ENCODE measurements around the gene PRPH2.
"Not testable (repeated sequence)": the region's sequence is repeated elsewhere in the genome, so short reads cannot be mapped to it uniquely, and the experiment has no call there.

PRPH2 gene

DNA sequence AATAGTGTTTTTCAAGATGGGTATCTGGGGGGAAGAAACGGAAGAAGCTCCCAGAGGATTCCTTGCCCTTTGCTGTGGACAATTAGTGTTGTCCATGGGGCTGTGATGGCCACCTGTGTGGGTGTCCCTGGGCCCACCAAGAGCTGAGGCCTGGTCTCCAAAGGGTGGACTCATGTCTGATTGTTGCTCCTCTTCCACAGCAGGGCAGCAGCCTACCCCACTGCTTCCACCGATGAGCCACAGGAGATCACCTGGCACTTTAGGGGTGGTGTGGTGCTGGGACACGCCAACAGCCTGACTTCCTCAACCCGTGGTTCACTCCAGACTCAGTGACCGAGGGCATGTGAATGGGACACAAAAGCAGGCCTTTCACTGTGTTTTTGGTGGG is 25.1 kb downstream of the PRPH2 start:
- DNase-seq, result no peak

DNA sequence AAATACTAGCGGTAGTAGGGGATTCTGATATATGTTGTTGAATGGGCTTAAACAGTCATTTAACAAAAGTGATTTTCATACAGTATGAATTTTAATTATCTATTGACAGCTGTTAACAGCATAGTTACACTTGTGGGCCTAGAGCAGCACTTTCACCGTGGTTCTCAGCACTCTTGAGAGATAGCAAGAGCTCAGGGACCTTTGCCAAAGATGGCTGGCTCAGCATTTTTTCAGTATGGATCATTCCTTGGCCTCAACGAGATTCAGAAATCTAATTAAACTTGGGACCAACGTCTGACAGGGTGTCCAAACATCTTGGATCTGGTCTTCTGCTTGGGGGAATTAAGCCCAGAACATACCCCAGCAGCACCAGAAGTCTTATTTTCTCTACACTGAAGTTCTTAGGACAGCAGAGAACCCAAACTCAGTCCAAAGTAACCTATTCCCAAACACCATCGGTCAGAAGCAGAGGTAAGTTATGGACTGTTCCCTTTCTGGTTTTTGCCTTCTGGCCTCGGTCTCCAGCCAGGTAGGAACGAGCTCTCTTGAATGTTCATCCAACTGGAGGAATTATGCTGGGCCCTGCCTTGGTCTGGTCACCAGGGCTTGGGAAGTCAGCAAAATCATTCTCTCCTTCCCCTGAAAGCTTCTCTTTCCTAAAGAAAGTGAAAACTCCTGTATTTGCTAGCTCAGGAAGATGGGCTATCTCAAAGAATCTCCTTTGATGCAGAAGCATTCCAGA is 25.7 kb downstream of the PRPH2 start:
- no peak for DNase-seq

DNA sequence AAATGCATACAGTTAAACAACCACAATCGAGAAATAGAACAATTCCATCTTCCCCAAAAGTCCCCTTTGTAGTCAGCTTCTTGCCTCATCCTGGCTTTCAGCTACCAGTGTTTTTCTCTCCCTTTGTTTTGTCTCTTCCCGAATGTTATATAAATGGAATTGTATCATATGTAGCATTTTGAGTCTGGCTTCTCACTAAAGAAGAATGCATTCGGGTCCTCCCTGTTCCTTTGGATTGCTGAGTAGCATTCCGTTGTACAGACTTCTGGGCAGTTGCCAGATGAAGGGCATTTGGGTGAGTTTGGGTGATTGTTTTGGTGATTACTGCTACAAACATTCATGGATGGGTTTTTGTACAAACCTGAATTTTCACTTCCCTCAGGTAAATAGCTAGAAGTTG is 27.8 kb downstream of the PRPH2 start:
- no peak for DNase-seq

DNA sequence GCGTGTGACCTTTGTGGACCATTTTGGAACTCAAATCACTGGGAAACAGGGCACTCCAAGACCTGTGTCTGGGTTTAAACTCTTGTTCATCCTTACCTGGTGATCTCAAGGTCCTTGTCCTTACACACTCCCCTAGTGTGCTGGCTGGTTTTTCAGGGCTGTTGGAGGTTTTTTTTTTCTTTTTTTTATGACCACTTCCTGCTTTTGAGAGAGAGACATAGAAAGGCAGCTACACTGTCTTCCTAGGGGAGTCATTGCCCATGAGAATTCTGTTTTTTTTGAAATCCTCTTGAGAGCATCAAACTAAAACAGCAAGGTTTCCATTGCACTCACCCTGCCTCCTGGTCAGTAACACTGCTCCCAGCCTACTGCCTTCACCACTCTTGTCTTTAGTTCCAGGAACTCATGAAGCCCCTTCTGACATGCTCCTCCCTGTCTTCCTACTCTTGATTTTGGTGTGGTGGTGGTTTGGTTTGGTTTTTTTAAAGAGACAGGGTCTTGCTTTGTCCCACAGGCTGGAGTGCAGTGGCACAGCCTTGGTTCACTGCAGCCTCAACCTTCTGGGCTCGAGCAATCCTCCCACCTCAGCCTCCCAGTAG is 28.6 kb downstream of the PRPH2 start:
- DNase-seq, result no peak

DNA sequence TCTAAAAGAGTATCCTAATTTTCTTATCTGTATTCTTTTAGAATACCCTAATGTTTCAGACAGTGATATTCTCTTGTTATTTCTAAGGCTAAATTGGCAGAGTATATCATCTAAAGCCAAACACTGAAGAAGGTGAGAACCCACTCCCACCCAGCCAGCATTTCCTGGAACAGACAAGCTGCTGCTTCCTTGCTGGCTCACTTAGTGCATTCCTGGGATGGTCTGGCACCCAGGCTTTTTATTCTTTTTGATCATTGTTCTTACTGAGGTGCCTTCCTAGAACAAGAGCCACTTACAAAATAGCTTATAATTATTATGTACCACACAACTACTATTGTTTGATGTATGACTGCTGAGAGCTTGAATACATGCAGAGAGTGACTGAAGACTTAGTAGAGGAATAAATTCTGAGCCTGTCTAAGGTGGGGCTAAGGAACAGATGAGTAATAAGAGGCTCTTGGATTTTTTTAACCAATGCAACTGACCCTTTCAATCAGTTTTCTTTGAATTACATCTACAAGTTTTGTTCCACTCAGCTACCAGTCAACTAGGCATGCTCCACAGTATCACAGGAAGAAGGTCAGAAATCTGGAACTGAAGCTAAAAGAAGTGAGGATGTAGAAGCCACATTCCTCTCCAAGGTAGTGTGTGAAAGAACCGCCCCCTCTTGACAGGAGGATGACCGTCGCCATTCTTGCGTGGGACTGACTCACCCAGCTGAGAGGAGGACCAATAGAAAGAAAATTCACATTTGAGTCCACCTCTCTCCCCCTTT is 30.1 kb downstream of the PRPH2 start:
- DNase-seq, result no peak

DNA sequence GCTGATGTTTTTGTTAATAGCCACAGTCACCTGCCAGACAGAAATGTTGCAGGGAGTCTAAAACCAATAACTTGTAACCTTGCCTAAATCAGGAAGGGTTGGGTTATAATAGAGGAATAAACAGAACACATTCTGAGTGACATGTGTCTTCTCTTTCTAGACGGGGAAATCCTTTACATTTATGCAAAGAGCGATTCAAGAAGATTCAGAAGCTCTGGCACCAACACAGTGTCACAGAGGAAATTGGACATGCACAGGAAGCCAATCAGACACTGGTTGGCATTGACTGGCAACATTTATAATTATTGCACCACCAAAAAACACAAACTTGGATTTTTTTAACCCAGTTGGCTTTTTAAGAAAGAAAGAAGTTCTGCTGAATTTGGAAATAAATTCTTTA is 31.5 kb downstream of the PRPH2 start:
- DNase-seq, result no peak

DNA sequence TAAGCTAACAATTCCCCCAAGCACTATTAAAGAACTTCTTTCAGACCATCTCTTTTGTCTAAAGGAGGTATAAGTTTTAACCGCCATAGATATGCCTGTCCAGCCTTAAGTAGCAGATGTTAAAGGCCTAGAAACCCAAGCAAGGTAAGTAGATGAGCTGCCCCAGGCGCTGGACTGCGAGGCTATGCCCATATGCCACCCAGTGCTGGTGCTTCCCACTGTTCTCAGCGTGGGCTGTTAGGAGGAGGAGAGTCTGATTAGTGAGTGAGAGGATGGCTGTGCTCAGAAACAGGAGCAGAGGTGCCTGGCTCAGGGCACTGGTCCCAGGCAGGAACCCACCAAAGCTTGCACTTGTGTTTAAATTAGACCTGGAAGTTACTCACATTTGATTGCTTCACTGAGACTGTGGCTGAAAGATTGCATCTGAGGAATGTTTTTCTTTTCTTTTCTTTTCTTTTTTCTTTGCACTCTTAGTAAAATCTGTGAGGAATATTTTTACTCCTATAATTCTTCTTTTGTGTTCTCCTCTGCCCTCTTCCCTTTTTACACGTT is 32.2 kb downstream of the PRPH2 start:
- DNase-seq, result no peak

DNA sequence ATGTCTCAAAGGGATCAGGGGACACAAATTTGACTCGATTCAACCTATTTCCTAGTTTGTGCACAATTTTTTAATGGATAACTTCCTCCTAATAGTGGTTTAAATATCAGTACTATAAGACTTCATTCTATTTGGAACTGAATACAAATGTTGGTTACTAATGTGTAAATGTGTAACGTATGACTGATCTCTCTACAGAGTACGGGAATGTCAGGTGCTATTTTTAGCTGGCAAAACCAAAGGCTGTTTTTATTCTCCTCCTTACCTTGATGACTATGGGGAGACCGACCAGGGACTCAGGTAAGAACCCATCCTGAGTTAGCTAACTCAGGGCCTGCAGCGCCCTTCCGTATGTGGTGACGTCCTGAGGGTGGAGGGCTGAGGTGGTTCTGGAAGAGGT is 33.0 kb downstream of the PRPH2 start:
- no peak for DNase-seq

DNA sequence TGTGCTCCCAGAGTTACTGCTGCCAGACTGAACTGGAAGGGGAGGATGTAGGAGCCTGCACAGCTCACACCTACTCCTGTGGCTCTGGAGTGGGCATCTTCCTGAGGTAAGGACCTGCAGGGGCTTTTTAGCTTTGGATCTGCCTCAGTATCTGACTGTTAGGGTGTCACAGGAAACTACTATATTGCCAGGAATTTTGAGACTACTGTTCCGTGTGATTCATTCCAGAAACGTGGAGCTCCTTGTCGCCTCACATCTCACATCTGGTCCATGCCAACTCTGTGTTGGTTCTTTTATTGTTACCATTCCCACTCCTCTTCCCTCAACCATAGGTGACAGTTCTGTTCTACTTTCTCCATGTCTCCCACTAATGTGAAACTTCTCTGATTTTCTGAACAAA is 34.1 kb downstream of the PRPH2 start:
- no peak for DNase-seq

DNA sequence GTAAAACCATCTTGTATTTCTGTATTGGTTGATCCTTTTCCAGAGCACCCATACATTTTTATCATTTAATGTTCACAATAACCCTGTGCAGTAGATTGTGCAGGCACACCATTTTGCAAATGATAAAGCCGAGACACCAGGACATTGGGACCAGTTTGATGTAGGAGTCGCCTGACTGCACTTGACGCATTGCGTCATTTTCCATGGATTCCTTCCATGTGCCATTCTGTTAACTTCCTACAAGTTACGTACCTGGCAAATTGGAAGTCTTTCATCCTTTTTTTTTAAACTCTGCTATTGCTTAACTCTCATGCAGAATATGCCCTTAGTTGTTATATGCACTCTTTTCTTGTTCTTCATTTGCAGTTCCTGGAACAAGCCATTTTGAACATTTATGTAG is 43.0 kb downstream of the PRPH2 start:
- no peak for DNase-seq

DNA sequence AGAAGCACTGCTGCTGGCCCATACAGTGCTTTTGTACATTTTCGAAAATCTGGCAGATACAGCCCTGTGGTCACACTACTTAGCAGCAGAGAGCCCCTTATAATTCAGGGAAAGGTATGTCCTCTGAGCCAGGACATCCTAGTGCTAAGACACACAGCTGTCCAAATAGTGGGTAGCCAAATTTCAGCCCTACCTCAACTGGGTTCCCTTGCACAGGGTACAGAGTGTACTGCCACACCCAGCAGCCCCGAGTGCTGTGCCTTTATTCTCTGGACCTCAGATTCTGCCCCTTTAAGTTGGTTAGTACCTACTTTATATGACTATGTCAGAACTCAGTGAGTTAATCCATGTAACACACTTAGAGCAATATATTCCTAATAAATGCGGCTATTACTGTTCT is 47.6 kb downstream of the PRPH2 start:
- no peak for DNase-seq

DNA sequence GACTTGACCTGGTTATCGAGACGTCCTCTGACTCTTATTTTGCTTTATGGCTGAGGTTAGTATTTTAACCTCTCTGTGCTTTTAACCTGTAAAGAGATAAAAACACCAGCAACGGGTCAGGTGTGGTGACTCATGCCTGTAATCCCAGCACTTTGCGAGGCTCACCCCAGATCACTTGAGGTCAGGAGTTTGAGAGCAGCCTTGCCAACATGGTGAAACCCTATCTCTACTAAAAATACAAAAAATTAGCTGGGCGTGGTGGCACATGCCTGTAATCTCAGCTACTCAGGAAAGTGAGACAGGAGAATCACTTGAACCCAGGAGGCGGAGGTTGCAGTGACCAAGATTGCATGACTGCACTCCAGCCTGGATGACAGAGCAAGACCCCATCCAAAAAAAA is 48.0 kb downstream of the PRPH2 start:
- DNase-seq, result not testable (repeated sequence)

DNA sequence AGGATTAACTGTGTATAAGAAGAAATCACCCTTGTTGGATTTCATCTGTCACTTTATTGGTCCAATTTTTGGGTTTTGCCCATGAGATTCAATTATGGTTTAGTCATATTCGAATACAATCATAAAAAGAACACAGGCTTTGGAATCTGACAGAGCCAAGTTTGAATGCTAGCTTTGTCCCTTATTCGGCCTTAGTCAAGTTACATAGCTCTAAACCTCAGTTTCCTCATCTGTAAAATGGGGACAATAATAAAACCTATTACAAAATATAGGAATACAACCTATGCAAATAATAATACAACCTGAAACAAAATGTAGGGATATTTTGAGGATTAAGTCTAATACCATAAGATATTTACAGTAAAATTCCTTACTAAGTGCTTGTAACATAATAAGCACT is 57.7 kb downstream of the PRPH2 start:
- DNase-seq, result no peak

DNA sequence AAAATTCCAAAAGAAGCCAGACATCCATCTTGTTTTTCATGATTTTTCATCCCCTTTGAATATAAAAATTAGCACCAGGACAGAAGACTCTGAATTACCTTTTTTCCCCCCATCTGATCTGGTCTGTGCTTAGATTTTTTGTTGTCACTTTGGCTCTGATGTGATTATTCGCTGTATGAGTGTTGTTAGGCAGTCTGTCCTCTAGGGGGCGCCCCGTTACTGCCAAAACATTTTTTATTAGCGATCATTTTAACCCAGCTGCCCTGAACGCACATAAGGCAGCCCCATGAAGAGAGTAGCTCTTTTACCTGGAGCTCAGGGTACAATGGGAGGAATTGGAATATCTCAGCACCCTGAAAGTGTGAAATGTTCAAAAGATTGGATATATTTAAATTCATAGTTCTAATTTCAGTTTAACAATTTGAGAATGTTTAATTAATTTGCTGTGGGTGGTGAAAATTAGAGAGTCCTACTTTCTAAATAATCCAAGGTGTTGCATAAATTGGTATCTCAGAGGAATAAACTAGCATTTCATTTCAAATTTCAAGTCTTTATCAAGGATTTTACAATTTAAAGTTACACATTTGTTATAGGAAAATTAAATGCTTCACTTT is 60.8 kb downstream of the PRPH2 start:
- peak; percentile 83 for DNase-seq

DNA sequence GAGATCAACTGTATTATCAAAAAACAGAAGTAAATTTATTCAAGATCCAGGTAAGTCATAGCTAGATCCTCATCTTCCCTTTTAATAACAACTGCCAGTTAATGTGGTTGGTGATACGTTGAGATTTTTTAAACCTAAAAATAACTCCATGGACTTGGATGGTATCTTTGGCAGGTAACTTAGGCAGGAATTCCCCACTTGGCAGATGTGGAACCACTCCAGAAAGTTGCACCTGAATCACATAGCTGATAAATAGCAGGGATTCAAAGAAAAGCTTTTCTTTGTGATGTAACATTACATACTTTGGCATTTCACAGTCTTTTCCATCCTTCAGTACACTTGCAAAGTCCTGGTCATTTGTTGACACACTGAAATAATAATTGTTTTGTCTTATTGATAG is 62.6 kb downstream of the PRPH2 start:
- no peak for DNase-seq

DNA sequence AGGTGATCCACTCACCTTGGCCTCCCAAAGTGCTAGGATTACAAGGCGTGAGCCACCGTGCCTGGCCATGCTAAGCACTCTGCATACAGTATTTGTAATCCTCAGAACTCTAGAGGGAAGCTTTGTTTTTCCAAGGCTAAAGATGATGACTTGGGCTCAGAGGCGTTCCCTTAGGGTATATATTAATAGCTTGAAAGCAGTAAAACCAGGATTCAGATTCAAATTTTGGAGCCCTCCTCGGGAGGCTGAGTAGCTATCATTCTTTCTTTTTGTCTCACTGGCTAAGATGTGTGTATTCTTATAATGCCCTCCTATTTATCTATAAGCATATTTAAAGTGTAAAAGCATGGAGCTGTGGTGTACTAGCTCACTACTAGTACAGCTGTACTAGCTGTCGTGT is 68.5 kb downstream of the PRPH2 start:
- DNase-seq, result no peak

DNA sequence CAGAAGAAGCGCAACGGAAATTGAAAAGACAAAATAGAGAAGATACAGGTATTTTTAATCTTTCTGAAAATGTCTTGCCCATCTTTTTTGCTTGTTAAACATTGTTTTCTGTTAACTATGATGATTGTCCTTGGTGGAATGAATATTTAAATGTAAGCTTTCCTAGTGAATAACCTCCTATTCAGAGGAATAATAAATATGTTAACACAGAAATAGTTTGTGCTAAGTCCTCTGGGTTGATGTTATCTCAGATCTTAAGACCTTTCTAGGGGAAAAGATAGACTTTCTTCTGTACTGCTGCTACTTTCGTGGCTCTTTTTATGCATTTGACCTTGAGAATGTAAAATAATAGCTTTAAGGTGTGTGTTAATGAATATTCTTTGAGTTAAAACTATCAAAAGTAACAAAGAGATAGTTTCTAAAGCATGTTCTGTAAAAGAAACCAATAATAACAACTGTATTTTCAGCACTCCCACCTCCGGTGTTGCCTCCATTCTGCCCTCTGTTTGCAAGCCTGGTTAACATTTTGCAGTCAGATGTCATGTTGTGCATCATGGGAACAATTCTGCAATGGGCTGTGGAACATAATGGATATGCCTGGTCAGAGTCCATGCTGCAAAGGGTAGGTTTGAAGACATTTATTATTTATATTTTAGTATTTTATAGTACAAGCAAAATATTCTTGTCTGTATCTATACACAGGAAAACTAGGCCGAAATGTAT is 70.2 kb downstream of the PRPH2 start:
- DNase-seq, result no peak
